Nephron (organoid): ENCODE measurements around the gene SLIT1.
A peak's percentile ranks its signal among the peaks of the same experiment; 100 is the strongest.

Experiments used
- H3K27ac Mint-ChIP-seq, 3 experiments: 2 replicates each; pipeline ENCODE4 v1.8.0; 2020; ENCODE audit warnings: mixed read lengths in 3 of 3, mild to moderate bottlenecking in 2 of 3, moderate library complexity in 1 of 3
- H3K27me3 Mint-ChIP-seq: 2 replicates; pipeline ENCODE4 v1.8.0; 2021; ENCODE audit warnings: low read depth, mild to moderate bottlenecking, moderate library complexity, mixed read lengths
- H3K36me3 Mint-ChIP-seq: 2 replicates; pipeline ENCODE4 v1.8.0; 2020; ENCODE audit warnings: low read depth, mixed read lengths
- H3K4me1 Mint-ChIP-seq: 2 replicates; pipeline ENCODE4 v1.8.0; 2020; ENCODE audit warnings: mixed read lengths
- H3K4me3 Mint-ChIP-seq, 3 experiments: 2 replicates each; pipeline ENCODE4 v1.8.0; 2020; ENCODE audit warnings: mild to moderate bottlenecking in 3 of 3, mixed read lengths in 3 of 3, moderate library complexity in 2 of 3
- H3K9me3 Mint-ChIP-seq: 2 replicates; pipeline ENCODE4 v1.8.0; 2020; ENCODE audit warnings: mixed read lengths
- TF ChIP-seq, protein P1 (sequence below), 3 experiments: fragments of 200-600 bp; sonication (generic); IDR thresholded peaks; one replicate each; pipeline ENCODE4 v1.5.0; 2021; ENCODE audit warnings: antibody characterized with exemption in 3 of 3; ENCODE audit not compliant: unreplicated experiment in 3 of 3

Gene SLIT1

DNA sequence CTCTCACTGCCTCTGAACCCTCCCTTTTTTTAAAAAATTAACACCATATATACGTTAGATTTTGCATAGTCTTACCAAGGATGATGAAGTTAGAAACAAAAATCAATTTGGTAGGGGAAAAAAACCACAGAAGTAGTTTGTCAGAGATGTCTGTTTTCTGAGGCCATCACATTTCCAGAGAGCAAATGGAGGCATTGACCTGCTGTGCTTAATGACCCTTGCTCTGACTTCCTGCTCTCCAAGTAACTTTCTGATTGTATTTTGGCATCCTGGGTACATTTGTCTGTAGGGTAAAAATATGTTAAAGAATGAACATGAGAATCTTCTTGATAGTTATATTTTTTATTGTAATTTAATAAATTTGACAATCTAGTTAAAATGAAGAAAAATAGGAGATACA is 213.5 kb downstream of the SLIT1 start:
- H3K4me1 Mint-ChIP-seq, result no peaks in the 10 kb centered on the region
- H3K36me3 Mint-ChIP-seq, result peaks cover 3% of the 10 kb centered on the region
- H3K27me3 Mint-ChIP-seq, result no peaks in the 10 kb centered on the region
- H3K4me3 Mint-ChIP-seq, result no peak overlapping the region
- no peaks in the 10 kb centered on the region for H3K9me3 Mint-ChIP-seq
- TF ChIP-seq, protein P1, sequence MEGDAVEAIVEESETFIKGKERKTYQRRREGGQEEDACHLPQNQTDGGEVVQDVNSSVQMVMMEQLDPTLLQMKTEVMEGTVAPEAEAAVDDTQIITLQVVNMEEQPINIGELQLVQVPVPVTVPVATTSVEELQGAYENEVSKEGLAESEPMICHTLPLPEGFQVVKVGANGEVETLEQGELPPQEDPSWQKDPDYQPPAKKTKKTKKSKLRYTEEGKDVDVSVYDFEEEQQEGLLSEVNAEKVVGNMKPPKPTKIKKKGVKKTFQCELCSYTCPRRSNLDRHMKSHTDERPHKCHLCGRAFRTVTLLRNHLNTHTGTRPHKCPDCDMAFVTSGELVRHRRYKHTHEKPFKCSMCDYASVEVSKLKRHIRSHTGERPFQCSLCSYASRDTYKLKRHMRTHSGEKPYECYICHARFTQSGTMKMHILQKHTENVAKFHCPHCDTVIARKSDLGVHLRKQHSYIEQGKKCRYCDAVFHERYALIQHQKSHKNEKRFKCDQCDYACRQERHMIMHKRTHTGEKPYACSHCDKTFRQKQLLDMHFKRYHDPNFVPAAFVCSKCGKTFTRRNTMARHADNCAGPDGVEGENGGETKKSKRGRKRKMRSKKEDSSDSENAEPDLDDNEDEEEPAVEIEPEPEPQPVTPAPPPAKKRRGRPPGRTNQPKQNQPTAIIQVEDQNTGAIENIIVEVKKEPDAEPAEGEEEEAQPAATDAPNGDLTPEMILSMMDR (IDR thresholded peaks at IDR 0.05; ENCODE audit: unreplicated experiment in 3 of 3), result no peak
- H3K27ac Mint-ChIP-seq, result no peak overlapping the region

DNA sequence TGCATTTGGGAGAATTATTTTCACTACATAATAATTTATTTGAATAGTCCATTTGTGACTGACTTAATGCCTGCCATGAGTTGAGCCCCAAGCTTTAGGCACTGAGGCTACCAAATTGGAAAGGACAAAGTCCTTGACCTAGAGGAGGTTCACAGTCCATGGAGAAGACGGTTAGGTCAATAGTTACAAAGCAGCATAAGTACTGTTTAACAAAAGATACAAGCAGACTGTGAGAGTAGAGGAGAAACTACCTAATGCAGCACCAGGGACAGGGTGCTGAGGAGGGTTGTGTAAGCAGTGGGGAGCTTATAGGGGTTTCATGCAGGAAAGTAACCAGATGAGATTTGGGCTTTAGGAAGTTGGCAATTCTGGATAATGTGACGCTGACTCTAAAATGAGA is 214.4 kb downstream of the SLIT1 start:
- peaks cover 10% of the 10 kb centered on the region for H3K36me3 Mint-ChIP-seq
- TF ChIP-seq, protein P1 (IDR thresholded peaks at IDR 0.05; ENCODE audit: unreplicated experiment in 3 of 3), result no peak
- no peaks in the 10 kb centered on the region for H3K27me3 Mint-ChIP-seq
- H3K27ac Mint-ChIP-seq, result peak overlapping the region in 1 of 3 experiments; percentile 0
- H3K9me3 Mint-ChIP-seq, result no peaks in the 10 kb centered on the region
- H3K4me1 Mint-ChIP-seq, result no peaks in the 10 kb centered on the region
- no peak overlapping the region for H3K4me3 Mint-ChIP-seq

DNA sequence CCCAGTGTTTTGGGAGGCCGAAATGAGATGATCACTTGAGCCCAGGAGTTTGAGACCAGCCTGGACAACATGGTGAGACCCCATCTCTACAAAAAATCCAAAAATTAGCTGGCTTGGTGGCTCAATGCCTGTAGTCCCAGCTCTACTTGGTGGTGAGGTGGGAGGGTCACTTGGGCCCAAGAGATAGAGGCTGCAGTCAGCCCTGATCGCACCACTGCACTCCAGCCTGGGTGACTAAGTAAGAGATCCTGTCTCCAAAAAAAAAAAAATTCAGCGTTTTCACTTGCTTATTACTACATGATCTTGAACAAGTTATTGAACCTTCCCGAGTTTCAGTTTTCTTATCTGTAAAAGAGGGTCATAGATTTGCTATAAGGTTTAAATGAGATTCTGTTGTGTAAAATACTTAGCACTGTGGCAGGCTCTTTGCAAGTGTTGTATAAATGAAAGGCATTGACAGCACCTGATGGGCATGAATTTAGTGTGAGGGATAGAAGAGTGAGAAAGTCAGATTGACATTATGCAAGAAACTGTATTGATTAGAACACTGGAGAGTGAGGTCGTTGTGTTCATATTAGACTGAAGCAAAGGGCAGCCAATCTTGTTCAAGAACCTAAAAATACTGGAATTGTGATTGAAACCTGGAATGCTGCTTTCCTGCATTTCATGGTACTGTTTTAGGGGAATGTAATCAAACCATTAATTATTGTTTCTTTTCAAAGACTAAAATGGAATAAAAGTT is 216.9 kb downstream of the SLIT1 start:
- TF ChIP-seq, protein P1 (IDR thresholded peaks at IDR 0.05; ENCODE audit: unreplicated experiment in 3 of 3), result no peak
- no peak overlapping the region for H3K27ac Mint-ChIP-seq
- no peak overlapping the region for H3K4me3 Mint-ChIP-seq
- H3K4me1 Mint-ChIP-seq, result no peaks in the 10 kb centered on the region
- H3K9me3 Mint-ChIP-seq, result no peaks in the 10 kb centered on the region
- peaks cover 13% of the 10 kb centered on the region for H3K36me3 Mint-ChIP-seq
- no peaks in the 10 kb centered on the region for H3K27me3 Mint-ChIP-seq

DNA sequence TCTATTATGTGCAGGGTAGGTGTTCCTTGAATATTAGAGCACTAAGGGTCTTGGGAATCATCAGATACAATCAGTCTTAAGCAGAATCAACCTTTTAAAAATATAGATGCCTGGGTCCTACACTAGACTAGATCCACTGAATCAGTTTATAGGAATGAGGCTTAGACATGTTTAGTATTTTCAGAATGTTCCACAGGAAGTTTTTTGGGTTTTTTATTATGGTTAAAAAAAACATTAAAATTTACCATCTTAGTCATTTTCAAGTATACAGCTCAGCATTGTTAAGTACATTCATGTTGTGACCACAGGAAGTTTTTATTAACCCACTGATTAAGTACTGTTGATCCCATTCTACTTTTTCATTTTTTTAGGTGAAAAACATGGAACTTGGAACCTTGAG is 217.9 kb downstream of the SLIT1 start:
- Mint-ChIP-seq H3K9me3 (no peaks in the 10 kb centered on the region), H3K36me3 (peaks cover 13% of the 10 kb centered on the region), H3K27ac (no peak overlapping the region), H3K4me3 (no peak overlapping the region), H3K27me3 (no peaks in the 10 kb centered on the region), H3K4me1 (no peaks in the 10 kb centered on the region)
- TF ChIP-seq, protein P1 (IDR thresholded peaks at IDR 0.05; ENCODE audit: unreplicated experiment in 3 of 3), result no peak

DNA sequence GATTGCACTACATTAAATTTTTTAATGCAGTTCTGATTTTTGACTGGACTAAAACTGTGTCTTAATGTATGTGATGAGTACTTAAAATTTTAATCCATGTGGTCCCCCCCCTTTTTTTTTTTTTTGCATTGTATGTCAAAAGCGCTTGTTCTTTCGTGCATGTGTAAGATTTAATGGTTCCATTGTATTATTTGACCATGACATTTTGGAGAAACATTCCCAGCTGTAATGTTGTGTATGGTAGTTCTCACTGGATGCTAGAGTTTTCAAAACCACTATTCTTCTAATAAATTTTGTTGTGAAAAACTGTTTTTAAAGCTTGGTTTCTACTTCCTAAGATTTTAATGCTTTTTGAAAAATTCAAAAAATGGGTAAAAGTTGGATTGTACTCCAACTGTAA is 221.6 kb downstream of the SLIT1 start:
- Mint-ChIP-seq H3K27ac (no peak overlapping the region), H3K36me3 (peaks cover 13% of the 10 kb centered on the region), H3K27me3 (no peaks in the 10 kb centered on the region), H3K4me1 (no peaks in the 10 kb centered on the region), H3K9me3 (no peaks in the 10 kb centered on the region), H3K4me3 (no peak overlapping the region)
- TF ChIP-seq, protein P1 (IDR thresholded peaks at IDR 0.05; ENCODE audit: unreplicated experiment in 3 of 3), result no peak

DNA sequence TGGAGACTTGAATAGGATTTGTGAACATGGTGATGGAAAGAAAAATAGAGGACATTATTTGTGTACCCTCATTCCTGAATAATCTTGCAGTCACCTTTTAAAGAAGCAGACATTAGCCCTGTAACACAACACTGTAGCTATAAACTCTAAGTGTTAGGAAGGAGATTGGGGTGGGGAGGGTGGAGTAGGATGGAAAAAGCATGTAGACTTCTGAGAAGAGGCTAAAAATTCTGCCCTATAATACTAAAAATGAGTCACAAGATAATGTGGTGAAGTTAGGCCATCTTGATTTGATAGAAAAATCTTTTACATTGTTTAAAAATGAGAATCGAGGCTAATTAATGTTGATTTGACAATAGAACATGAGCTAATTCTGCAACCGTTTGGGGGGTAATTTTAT is 224.9 kb downstream of the SLIT1 start:
- Mint-ChIP-seq H3K4me1 (no peaks in the 10 kb centered on the region), H3K36me3 (peaks cover 13% of the 10 kb centered on the region), H3K9me3 (no peaks in the 10 kb centered on the region), H3K27me3 (no peaks in the 10 kb centered on the region), H3K27ac (no peak overlapping the region), H3K4me3 (no peak overlapping the region)
- TF ChIP-seq, protein P1 (IDR thresholded peaks at IDR 0.05; ENCODE audit: unreplicated experiment in 3 of 3), result no peak
